Astrocyte (in vitro differentiated cells and primary cell): ENCODE measurements around the gene ALOXE3. TPM values are rescaled to one million over a fixed set of nuclear protein-coding genes. Genes with fewer than 3 reads are reported as not detected.
A peak's percentile ranks its signal among the peaks of the same experiment; 100 is the strongest.

Experiments
- DNase-seq: peaks from one replicate; pipeline ENCODE4 v3.0.0-alpha.2; 2010; ENCODE audit warnings: low read depth
- FAIRE-seq: peaks from 2 replicates; lab custom pipeline; 2011; peaks lifted over from hg19 to GRCh38; lab: Jason Lieb, UNC
- H2AFZ ChIP-seq: 2 replicates; pipeline ENCODE4 v1.6.0; 2012; ENCODE audit warnings: low read depth, low read length, inconsistent platforms
- H3K27ac ChIP-seq: 2 replicates; pipeline ENCODE4 v1.5.1; 2011; ENCODE audit warnings: low read depth, low read length, inconsistent platforms
- H3K27me3 ChIP-seq: 2 replicates; pipeline ENCODE4 v1.6.0; 2011; ENCODE audit warnings: low read length, inconsistent platforms; ENCODE audit not compliant: insufficient read depth
- H3K36me3 ChIP-seq: 2 replicates; pipeline ENCODE4 v1.5.1; 2011; ENCODE audit warnings: low read length, inconsistent platforms; ENCODE audit not compliant: insufficient read depth
- H3K4me1 ChIP-seq: 2 replicates; pipeline ENCODE4 v1.5.1; 2011; ENCODE audit warnings: low read length, inconsistent platforms; ENCODE audit not compliant: insufficient read depth
- H3K4me2 ChIP-seq: 2 replicates; pipeline ENCODE4 v1.6.0; 2012; ENCODE audit warnings: low read length, inconsistent platforms
- H3K4me3 ChIP-seq: 2 replicates; pipeline ENCODE4 v1.5.1; 2011; ENCODE audit warnings: low read depth, mild to moderate bottlenecking, low read length, inconsistent platforms; ENCODE audit not compliant: insufficient read depth
- H3K79me2 ChIP-seq: 2 replicates; pipeline ENCODE4 v1.6.0; 2012; ENCODE audit warnings: mild to moderate bottlenecking, low read length, inconsistent platforms; ENCODE audit not compliant: insufficient read depth
- H3K9ac ChIP-seq: 2 replicates; pipeline ENCODE4 v1.6.0; 2012; ENCODE audit warnings: mild to moderate bottlenecking, low read length, inconsistent platforms
- H3K9me3 ChIP-seq: 2 replicates; pipeline ENCODE4 v1.5.1; 2012; ENCODE audit warnings: low read depth, mild to moderate bottlenecking, low read length, inconsistent platforms; ENCODE audit not compliant: insufficient read depth
- H4K20me1 ChIP-seq: 2 replicates; pipeline ENCODE4 v1.6.0; 2012; ENCODE audit warnings: low read length, inconsistent platforms; ENCODE audit not compliant: insufficient read depth
- H3K27ac Mint-ChIP-seq: one replicate; pipeline ENCODE4 v1.8.0; 2021; ENCODE audit warnings: mild to moderate bottlenecking, mixed read lengths; ENCODE audit not compliant: unreplicated experiment
- H3K27me3 Mint-ChIP-seq: one replicate; pipeline ENCODE4 v1.8.0; 2021; ENCODE audit warnings: low read depth, mixed read lengths; ENCODE audit not compliant: unreplicated experiment
- H3K36me3 Mint-ChIP-seq: one replicate; pipeline ENCODE4 v1.8.0; 2021; ENCODE audit warnings: low read depth, mixed read lengths; ENCODE audit not compliant: unreplicated experiment
- H3K4me1 Mint-ChIP-seq: one replicate; pipeline ENCODE4 v1.8.0; 2021; ENCODE audit warnings: low read depth, mixed read lengths; ENCODE audit not compliant: unreplicated experiment
- H3K4me3 Mint-ChIP-seq: one replicate; pipeline ENCODE4 v1.8.0; 2021; ENCODE audit warnings: mild to moderate bottlenecking, moderate library complexity, mixed read lengths; ENCODE audit not compliant: unreplicated experiment
- H3K9me3 Mint-ChIP-seq: one replicate; pipeline ENCODE4 v1.8.0; 2021; ENCODE audit warnings: mild to moderate bottlenecking, mixed read lengths; ENCODE audit not compliant: unreplicated experiment
- EZH2 ChIP-seq: IDR thresholded peaks from 2 replicates; pipeline ENCODE4 v1.6.1; 2012; ENCODE audit warnings: mild to moderate bottlenecking, low read length, inconsistent platforms; ENCODE audit not compliant: insufficient read depth
- total RNA-seq: library from RNA; stranded (reverse); gene quantifications from 2 replicates; pipeline ENCODE4 v1.2.1, GENCODE V29; 2021
- TF ChIP-seq, protein P1 (sequence below): IDR thresholded peaks from 2 replicates; pipeline ENCODE4 v1.5.1; 2011; ENCODE audit warnings: low read depth, mild to moderate bottlenecking, inconsistent platforms, low read length, moderate library complexity; ENCODE audit not compliant: insufficient read depth

Gene ALOXE3
- total RNA-seq, 1 donor from 2014 or later: 0.82 TPM

DNA sequence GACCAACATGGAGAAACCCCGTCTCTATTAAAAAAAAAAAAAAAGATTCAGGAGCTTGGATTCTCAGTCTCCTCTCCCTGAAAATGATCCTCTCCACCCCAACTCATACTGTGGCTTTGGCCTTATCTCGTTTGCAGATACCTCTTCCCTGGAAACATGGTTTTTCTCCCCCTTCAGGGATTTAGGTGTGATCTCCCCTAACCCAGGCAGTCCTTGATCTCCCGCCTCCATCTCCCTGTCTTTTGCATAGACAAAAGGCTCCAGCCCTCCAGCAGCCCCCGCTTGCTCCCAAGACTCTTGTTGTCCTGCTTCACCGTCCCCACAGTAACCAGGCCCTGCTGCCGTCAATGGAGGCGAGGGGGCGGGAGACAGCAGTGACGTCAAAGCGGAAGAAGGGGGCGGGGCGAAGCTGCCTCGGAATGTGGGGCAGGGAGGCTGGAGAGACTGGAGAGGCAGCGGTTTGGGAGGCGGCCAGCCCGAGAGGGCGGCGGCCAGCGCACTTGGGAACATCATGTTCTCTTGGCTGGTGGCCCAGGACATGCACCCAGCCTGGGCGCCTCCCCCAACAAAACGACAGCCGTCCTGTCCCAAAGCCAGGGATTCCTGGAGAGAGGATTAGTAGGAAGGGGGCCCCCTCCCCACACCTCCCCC, 35.8 kb upstream of the ALOXE3 start:
- Mint-ChIP-seq H3K9me3 (no peaks in the 10 kb centered on the region), H3K4me3 (peak overlapping the region; percentile 79), H3K27me3 (no peaks in the 10 kb centered on the region), H3K4me1 (peaks cover 19% of the 10 kb centered on the region), H3K36me3 (peaks cover 6% of the 10 kb centered on the region), H3K27ac (no peak overlapping the region)
- Histone ChIP-seq H2AFZ (no peak overlapping the region), H3K9ac (peak overlapping the region; percentile 91), H3K9me3 (no peaks in the 10 kb centered on the region), H3K36me3 (peaks cover 3% of the 10 kb centered on the region), H4K20me1 (peaks cover 23% of the 10 kb centered on the region), H3K27me3 (no peaks in the 10 kb centered on the region), H3K4me2 (peak overlapping the region; percentile 96), H3K79me2 (peaks cover 4% of the 10 kb centered on the region), H3K4me3 (peak overlapping the region; percentile 40), H3K27ac (peak overlapping the region; percentile 99), H3K4me1 (peaks cover 60% of the 10 kb centered on the region)
- peak; percentile 96 for DNase-seq
- TF ChIP-seq EZH2: no peak
- TF ChIP-seq, protein P1, sequence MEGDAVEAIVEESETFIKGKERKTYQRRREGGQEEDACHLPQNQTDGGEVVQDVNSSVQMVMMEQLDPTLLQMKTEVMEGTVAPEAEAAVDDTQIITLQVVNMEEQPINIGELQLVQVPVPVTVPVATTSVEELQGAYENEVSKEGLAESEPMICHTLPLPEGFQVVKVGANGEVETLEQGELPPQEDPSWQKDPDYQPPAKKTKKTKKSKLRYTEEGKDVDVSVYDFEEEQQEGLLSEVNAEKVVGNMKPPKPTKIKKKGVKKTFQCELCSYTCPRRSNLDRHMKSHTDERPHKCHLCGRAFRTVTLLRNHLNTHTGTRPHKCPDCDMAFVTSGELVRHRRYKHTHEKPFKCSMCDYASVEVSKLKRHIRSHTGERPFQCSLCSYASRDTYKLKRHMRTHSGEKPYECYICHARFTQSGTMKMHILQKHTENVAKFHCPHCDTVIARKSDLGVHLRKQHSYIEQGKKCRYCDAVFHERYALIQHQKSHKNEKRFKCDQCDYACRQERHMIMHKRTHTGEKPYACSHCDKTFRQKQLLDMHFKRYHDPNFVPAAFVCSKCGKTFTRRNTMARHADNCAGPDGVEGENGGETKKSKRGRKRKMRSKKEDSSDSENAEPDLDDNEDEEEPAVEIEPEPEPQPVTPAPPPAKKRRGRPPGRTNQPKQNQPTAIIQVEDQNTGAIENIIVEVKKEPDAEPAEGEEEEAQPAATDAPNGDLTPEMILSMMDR: no peak
- no peak for FAIRE-seq

DNA sequence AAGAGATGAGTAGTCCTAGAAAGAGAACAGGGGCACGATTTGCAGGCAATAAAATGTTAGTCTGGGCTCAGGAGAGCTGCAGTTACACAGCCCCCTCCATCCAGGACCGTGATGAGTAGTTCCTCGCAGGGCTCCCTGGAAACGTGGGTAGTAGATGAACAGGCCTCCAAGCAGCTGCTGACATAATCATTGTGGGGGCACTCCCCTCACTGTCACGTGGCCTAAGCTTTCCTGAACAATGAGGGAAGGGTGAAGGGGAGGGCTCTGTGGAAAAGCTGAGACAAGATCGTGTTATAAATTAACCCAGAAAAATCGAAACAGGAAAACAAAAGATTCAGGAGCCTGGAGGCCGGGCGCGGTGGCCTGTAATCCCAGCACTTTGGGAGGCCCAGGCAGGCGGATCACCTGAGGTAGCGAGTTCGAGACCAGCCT, 35.2 kb upstream of the ALOXE3 start:
- Mint-ChIP-seq H3K27ac (no peak overlapping the region), H3K9me3 (no peaks in the 10 kb centered on the region), H3K36me3 (peaks cover 4% of the 10 kb centered on the region), H3K4me1 (peaks cover 19% of the 10 kb centered on the region), H3K4me3 (peak overlapping the region; percentile 24), H3K27me3 (no peaks in the 10 kb centered on the region)
- Histone ChIP-seq H3K36me3 (peaks cover 3% of the 10 kb centered on the region), H3K27me3 (no peaks in the 10 kb centered on the region), H3K9ac (peak overlapping the region; percentile 91), H3K4me3 (peak overlapping the region; percentile 40), H3K9me3 (no peaks in the 10 kb centered on the region), H3K79me2 (peaks cover 4% of the 10 kb centered on the region), H3K27ac (peak overlapping the region; percentile 99), H2AFZ (no peak overlapping the region), H4K20me1 (peaks cover 19% of the 10 kb centered on the region), H3K4me1 (peaks cover 58% of the 10 kb centered on the region), H3K4me2 (peak overlapping the region; percentile 96)
- DNase-seq: peak; percentile 97
- peak; percentile 43 for FAIRE-seq
- no peak for TF ChIP-seq EZH2
- TF ChIP-seq, protein P1: no peak

DNA sequence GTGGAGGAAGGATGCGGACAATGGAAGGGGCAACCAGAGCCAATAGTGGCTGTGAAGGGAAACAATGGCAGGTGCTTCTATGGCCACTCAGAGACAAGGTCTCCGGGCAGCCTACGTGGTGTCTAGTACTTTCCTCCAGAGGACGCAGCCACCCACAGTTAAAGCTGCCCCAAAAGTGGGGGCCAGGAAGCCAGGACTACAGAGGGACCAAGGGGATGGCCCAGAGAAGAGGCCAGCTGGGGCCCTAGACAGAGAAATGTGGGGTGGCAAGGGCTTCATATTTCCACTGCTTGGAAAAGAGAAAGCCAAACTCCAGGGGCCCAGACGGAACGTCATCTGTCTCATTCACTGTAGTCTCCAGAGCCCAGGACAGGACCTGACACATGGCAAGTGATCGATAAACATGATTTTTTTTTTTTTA, 34.7 kb upstream of the ALOXE3 start:
- peak overlapping the region; percentile 99 for H3K27ac ChIP-seq
- peaks cover 19% of the 10 kb centered on the region for H3K4me1 Mint-ChIP-seq
- no peaks in the 10 kb centered on the region for H3K27me3 Mint-ChIP-seq
- DNase-seq (no peak), FAIRE-seq (no peak)
- peaks cover 57% of the 10 kb centered on the region for H3K4me1 ChIP-seq
- peaks cover 4% of the 10 kb centered on the region for H3K79me2 ChIP-seq
- no peaks in the 10 kb centered on the region for H3K36me3 ChIP-seq
- no peaks in the 10 kb centered on the region for H3K9me3 ChIP-seq
- peaks cover 7% of the 10 kb centered on the region for H3K36me3 Mint-ChIP-seq
- H4K20me1 ChIP-seq: peaks cover 17% of the 10 kb centered on the region
- H3K27ac Mint-ChIP-seq: no peak overlapping the region
- peak overlapping the region; percentile 73 for H3K4me3 ChIP-seq
- H3K9me3 Mint-ChIP-seq: no peaks in the 10 kb centered on the region
- H3K27me3 ChIP-seq: no peaks in the 10 kb centered on the region
- H3K4me2 ChIP-seq: peak overlapping the region; percentile 96
- H2AFZ ChIP-seq: no peak overlapping the region
- peak overlapping the region; percentile 91 for H3K9ac ChIP-seq
- TF ChIP-seq EZH2: no peak
- peak overlapping the region; percentile 24 for H3K4me3 Mint-ChIP-seq
